ENCODE data around the gene ATG4B. TPM values are rescaled to one million over a fixed set of nuclear protein-coding genes. Genes with fewer than 3 reads are reported as not detected.
"Not testable (repeated sequence)": the region's sequence is repeated elsewhere in the genome, so short reads cannot be mapped to it uniquely, and the experiment has no call there.

ATG4B gene
- total RNA-seq: 10 to 100 TPM; 86.5 to 89.4 TPM
- 35.4 TPM for polyA plus RNA-seq (2013, experiment 1 of 2)
- polyA plus RNA-seq (2013, experiment 2 of 2): 56.3 TPM
- 42.9 to 117 (median 75.0) reads per million in 172 experiments for total RNA-seq

- peaks cover 42% of the 10 kb centered on the region for H3K36me3 Mint-ChIP-seq (ENCODE audit: low read depth)
- no peaks in the 10 kb centered on the region for H3K9me3 ChIP-seq (ENCODE audit: control insufficient read depth in 1 of 2, insufficient read depth in 1 of 2, low read length in 2 of 2)
- DNase-seq: peak; percentile 52 to 89 (median 68)
- peaks cover 45% of the 10 kb centered on the region for H3K4me1 ChIP-seq (ENCODE audit: insufficient read depth, low read length)
- peak within 1 kb of the TSS; percentile 95 for H3K4me3 Mint-ChIP-seq
- H3K36me3 ChIP-seq (ENCODE audit: insufficient read depth, low read length): peaks cover 20% of the 10 kb centered on the region
- H3K9me3 Mint-ChIP-seq: no peaks in the 10 kb centered on the region
- H3K27ac Mint-ChIP-seq: peak within 1 kb of the TSS; percentile 84
- peak; percentile 66 for ATAC-seq (ENCODE audit: poor library complexity)
- H3K27me3 Mint-ChIP-seq: no peaks in the 10 kb centered on the region
- H3K27me3 ChIP-seq (ENCODE audit: control insufficient read depth in 1 of 2, insufficient read depth in 2 of 2, low read length in 2 of 2): no peaks in the 10 kb centered on the region
- CTCF ChIA-PET: interaction anchor here (0.6 to 2.4 kb wide), 5 partner anchors 27 to 1612 kb away, joined by 3 to 10 read pairs (median 5); partner anchors contain the start of gene ING5
- POLR2A ChIA-PET: interaction anchor here (0.6 to 4.2 kb wide), 9 partner anchors 8 to 487 kb away, joined by 3 to 28 read pairs (median 5); partner anchors contain the start of genes DTYMK, HDLBP, ING5 and PPP1R7
- peak within 1 kb of the TSS; percentile 82 to 93 for H3K27ac ChIP-seq (ENCODE audit: low read depth in 1 of 2, low read length in 2 of 2)
- H3K4me1 Mint-ChIP-seq (ENCODE audit: low read depth): peaks cover 56% of the 10 kb centered on the region
- TF ChIP-seq CTCF (IDR thresholded peaks at IDR 0.05): no peak
- intact Hi-C loops (cut with DNase I, micrococcal nuclease): loop anchor here (1.0 to 10.0 kb wide), 7 partner anchors 18 to 1052 kb away; partner anchors contain the start of genes DTYMK (in 2 of the 2), CAPN10 (in 1 of the 2), D2HGDH (in 1 of the 2) and HDLBP (in 1 of the 2)
- H3K4me3 ChIP-seq (ENCODE audit: low read length): peak within 1 kb of the TSS; percentile 76
These were observed at the start of gene ATG4B, which contains the start of gene THAP4 for GRCh38 chr2:241637018-241637794. ATG4B (plus strand) TSS chr2:241637693; CDS start chr2:241637715, 22 bp downstream. THAP4 (minus strand) TSS chr2:241637158; CDS start chr2:241637017, 141 bp downstream.

- POLR2A ChIA-PET; H3K4me1 Mint-ChIP-seq (ENCODE audit: low read depth); intact Hi-C loops (cut with DNase I, micrococcal nuclease); H3K27ac Mint-ChIP-seq; DNase-seq; H3K4me1 ChIP-seq (ENCODE audit: insufficient read depth, low read length); H3K4me3 ChIP-seq (ENCODE audit: low read length); H3K27ac ChIP-seq (ENCODE audit: low read depth in 1 of 2, low read length in 2 of 2); H3K36me3 ChIP-seq (ENCODE audit: insufficient read depth, low read length); H3K9me3 Mint-ChIP-seq; H3K27me3 ChIP-seq (ENCODE audit: control insufficient read depth in 1 of 2, insufficient read depth in 2 of 2, low read length in 2 of 2); ATAC-seq (ENCODE audit: poor library complexity); H3K27me3 Mint-ChIP-seq; H3K4me3 Mint-ChIP-seq: not testable (repeated sequence)
- CTCF ChIA-PET: interaction anchor here (0.9 kb wide), 1 partner anchor 1446 kb away, joined by 3 read pairs; no protein-coding TSS in a partner anchor
- H3K36me3 Mint-ChIP-seq (ENCODE audit: low read depth): peaks cover 26% of the 10 kb centered on the region
- peaks cover 21 to 24% of the 10 kb centered on the region in 2 experiments for H3K9me3 ChIP-seq (ENCODE audit: control insufficient read depth in 1 of 2, insufficient read depth in 1 of 2, low read length in 2 of 2)
These were observed 47.6 kb upstream of the ATG4B start for GRCh38 chr2:241589863-241590262.

GRCh38 chr2:241590496-241591455, 46.7 kb upstream of the ATG4B start:
- H3K27me3 Mint-ChIP-seq; H3K4me3 ChIP-seq (ENCODE audit: low read length); H3K4me1 ChIP-seq (ENCODE audit: insufficient read depth, low read length); DNase-seq; H3K4me3 Mint-ChIP-seq; intact Hi-C loops (cut with DNase I, micrococcal nuclease); H3K9me3 Mint-ChIP-seq; H3K27ac Mint-ChIP-seq; ATAC-seq (ENCODE audit: poor library complexity); H3K27ac ChIP-seq (ENCODE audit: low read depth in 1 of 2, low read length in 2 of 2); H3K36me3 ChIP-seq (ENCODE audit: insufficient read depth, low read length); H3K27me3 ChIP-seq (ENCODE audit: control insufficient read depth in 1 of 2, insufficient read depth in 2 of 2, low read length in 2 of 2); H3K4me1 Mint-ChIP-seq (ENCODE audit: low read depth); POLR2A ChIA-PET: not testable (repeated sequence)
- H3K36me3 Mint-ChIP-seq (ENCODE audit: low read depth): peaks cover 22% of the 10 kb centered on the region
- CTCF ChIA-PET: interaction anchor here (0.9 kb wide), 1 partner anchor 1447 kb away, joined by 3 read pairs; no protein-coding TSS in a partner anchor
- peaks cover 19 to 21% of the 10 kb centered on the region in 2 experiments for H3K9me3 ChIP-seq (ENCODE audit: control insufficient read depth in 1 of 2, insufficient read depth in 1 of 2, low read length in 2 of 2)

Measured in CD4-positive, alpha-beta T cell (primary cell).